Fibroblast of villous mesenchyme (primary cell): ENCODE measurements around the gene ABCA13. TPM values are rescaled to one million over a fixed set of nuclear protein-coding genes. Genes with fewer than 3 reads are reported as not detected.

ENCODE experiments used
- DNase-seq: peaks from one replicate; pipeline ENCODE4 v3.0.0-alpha.2; 2010; ENCODE audit warnings: low read depth
- H3K4me3 ChIP-seq: 2 replicates; pipeline ENCODE4 v1.5.1; 2011; ENCODE audit warnings: low read depth, mild to moderate bottlenecking, low read length
- total RNA-seq: library from RNA; depleted of rRNA; stranded (reverse); fragments of >200 nt; gene quantifications from 2 replicates; pipeline ENCODE4 v1.2.3, GENCODE V29; 2012
- TF ChIP-seq, protein P1 (sequence below): IDR thresholded peaks from 2 replicates; pipeline ENCODE4 v1.5.1; 2012; ENCODE audit warnings: low read depth, mild to moderate bottlenecking, low read length; ENCODE audit not compliant: insufficient read depth

Gene ABCA13
- total RNA-seq, 1 donor: not detected

DNA sequence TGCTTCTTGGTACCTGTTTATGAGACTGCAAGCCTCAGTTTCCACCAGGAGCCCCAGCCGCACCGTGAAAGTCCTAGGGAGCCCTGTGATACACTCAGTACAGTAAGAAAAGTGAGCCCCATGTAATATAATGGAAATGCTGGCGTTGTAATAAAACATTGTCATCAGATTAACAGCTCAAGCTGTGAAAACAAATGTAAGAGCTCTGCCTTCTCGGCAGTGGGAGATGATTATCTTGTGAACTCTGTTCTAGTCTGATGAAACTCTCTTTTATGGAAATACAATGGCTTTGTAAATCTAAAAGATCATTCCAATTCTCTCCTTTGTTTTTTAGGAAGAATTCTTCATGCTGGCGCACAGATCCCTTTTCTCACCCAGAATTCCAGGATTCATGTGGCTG lies 299.9 kb downstream of the ABCA13 start:
- DNase-seq: no peak
- H3K4me3 ChIP-seq: no peak overlapping the region
- TF ChIP-seq, protein P1, sequence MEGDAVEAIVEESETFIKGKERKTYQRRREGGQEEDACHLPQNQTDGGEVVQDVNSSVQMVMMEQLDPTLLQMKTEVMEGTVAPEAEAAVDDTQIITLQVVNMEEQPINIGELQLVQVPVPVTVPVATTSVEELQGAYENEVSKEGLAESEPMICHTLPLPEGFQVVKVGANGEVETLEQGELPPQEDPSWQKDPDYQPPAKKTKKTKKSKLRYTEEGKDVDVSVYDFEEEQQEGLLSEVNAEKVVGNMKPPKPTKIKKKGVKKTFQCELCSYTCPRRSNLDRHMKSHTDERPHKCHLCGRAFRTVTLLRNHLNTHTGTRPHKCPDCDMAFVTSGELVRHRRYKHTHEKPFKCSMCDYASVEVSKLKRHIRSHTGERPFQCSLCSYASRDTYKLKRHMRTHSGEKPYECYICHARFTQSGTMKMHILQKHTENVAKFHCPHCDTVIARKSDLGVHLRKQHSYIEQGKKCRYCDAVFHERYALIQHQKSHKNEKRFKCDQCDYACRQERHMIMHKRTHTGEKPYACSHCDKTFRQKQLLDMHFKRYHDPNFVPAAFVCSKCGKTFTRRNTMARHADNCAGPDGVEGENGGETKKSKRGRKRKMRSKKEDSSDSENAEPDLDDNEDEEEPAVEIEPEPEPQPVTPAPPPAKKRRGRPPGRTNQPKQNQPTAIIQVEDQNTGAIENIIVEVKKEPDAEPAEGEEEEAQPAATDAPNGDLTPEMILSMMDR: no peak

DNA sequence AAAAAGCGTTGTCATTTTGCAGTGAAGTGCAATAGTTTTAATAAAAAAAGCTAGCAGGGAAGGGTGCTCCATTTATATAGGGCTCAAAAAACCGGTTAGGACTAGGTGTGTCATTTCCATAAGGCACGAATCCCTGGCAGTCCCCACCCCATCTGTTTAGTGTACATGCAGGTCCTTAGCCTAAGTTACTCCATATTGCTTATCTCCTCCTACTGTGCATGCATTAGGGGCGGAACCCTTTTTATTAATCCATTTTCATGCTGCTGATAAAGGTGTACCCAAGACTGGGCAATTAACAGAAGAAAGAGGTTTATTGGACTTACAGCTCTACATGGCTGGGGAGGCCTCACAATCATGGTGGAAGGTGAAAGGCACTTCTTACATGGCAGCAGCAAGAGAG lies 301.4 kb downstream of the ABCA13 start:
- TF ChIP-seq, protein P1: no peak
- no peak overlapping the region for H3K4me3 ChIP-seq
- no peak for DNase-seq

DNA sequence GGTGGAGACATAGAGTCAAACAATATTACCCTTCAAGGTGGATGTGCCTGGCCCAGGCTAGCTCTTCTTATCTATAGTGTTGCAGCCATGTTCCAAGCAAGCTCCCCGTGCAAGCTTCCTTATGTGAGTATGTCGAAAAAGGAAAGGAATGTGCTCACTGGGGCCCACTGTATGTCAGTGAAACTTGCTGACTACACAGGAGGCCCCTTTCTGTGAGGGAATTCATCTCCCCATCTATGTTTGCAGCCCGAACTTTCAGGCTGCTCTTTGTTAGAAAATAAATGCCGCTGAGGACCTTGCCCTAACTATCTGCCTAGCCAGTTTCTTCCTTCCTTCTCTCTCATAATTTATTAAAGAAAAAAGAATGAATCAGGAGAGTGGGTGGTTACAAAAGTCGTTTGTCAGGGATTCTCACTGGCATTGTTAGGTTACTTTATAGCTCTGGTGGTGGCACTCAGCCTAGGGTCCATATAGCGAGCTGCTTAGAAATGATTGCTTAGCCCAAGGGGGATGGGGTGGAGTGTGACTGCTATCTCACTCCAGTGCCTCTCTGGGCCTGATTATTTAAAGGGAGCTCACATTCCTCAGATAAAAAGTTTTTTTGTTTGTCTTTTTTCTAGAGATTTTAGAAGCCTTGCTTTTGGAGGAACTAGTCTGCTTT lies 302.1 kb downstream of the ABCA13 start:
- H3K4me3 ChIP-seq: no peak overlapping the region
- DNase-seq: no peak
- TF ChIP-seq, protein P1: no peak

GRCh38 chr7:48481235-48481634 lies 310.0 kb downstream of the ABCA13 start:
- no peak overlapping the region for H3K4me3 ChIP-seq
- no peak for DNase-seq
- TF ChIP-seq, protein P1: no peak

DNA sequence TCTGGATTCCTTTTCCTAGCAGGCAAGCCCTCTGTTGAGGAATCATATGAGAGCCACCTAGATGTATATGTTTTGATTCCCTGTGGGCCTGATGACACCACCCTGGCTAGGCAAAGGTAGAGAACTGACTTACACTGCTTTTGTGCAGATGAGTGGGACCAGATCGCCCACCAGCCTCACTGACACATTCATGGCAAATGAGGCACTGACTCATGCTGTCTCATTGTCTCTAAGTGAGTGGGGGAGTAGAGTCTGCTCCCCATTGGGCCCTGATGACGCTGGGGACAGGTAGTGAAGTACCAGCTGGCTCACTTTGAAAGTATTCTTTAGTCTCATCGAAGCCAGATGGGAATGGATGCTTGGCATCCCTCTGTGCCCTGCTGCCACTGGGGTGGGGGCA lies 326.3 kb downstream of the ABCA13 start:
- no peak for DNase-seq
- no peak overlapping the region for H3K4me3 ChIP-seq
- TF ChIP-seq, protein P1: no peak

DNA sequence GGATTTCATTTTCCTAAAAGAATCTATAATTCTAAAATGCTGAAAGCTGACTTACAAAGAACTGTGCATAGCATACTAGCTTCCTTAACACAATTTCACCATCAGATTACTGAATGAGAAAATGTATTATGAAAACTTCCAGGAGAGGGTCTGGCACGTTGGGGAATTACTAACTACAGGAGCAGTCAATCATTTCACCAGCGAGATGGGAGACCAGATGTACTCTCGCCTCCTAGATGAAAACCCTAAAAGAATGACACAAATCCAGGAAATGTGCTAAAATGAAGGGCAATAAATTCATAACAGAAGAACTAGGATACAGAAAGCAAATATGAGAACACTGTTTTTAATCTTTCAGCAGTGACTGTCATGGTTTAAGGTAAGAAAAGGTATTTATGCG lies 330.8 kb downstream of the ABCA13 start:
- no peak for DNase-seq
- TF ChIP-seq, protein P1: no peak
- H3K4me3 ChIP-seq: no peak overlapping the region

GRCh38 chr7:48505051-48505450 lies 333.8 kb downstream of the ABCA13 start:
- TF ChIP-seq, protein P1: no peak
- H3K4me3 ChIP-seq: no peak overlapping the region
- no peak for DNase-seq
